Right lobe of liver (tissue), 6 donors: ENCODE results near the gene IARS1. TPM values are rescaled to one million over a fixed set of nuclear protein-coding genes. Genes with fewer than 3 reads are reported as not detected.
A peak's percentile ranks its signal among the peaks of the same experiment; 100 is the strongest.

Experiments used
- ATAC-seq, 4 donors: fragments of 200-7000 bp; cut with Tn5 transposase; one replicate each; pipeline ENCODE4 v1.9.1; 2020; ENCODE audit warnings: mild to moderate bottlenecking in 4 of 4, moderate library complexity in 4 of 4
- DNase-seq, 3 donors: peaks; one replicate each; pipeline ENCODE4 v3.0.0-alpha.2; 2020
- H3K27ac ChIP-seq, 3 donors: fragments of 200-600 bp; one replicate each; pipeline ENCODE4 v1.8.0; 2022
- H3K27me3 ChIP-seq, 2 donors: fragments of 200-600 bp; one replicate each; pipeline ENCODE4 v1.8.0; 2022
- H3K36me3 ChIP-seq, 4 donors: fragments of 200-600 bp; sonication (generic) in 1 of 4; one replicate each; pipeline versions ENCODE4 v1.5.1 to v1.8.0; 2017 to 2022; ENCODE audit warnings: control low read depth in 1 of 4
- H3K4me1 ChIP-seq, 4 donors: fragments of 200-600 bp; sonication (generic) in 1 of 4; one replicate each; pipeline versions ENCODE4 v1.5.1 to v1.8.0; 2017 to 2022; ENCODE audit warnings: control low read depth in 1 of 4
- H3K4me3 ChIP-seq, 3 donors: fragments of 200-600 bp; one replicate each; pipeline ENCODE4 v1.8.0; 2022
- H3K9me3 ChIP-seq, 4 donors: fragments of 200-600 bp; sonication (generic) in 1 of 4; one replicate each; pipeline versions ENCODE4 v1.5.1 to v1.8.0; 2017 to 2022; ENCODE audit warnings: control low read depth in 1 of 4
- POLR2A ChIP-seq: fragments of 450-650 bp; IDR thresholded peaks from one replicate; pipeline ENCODE4 v1.6.1; 2017; ENCODE audit warnings: antibody characterized with exemption, mild to moderate bottlenecking
- WGBS: methylation state at CpG from one replicate; pipeline ENCODE4 v1.1.6; 2018; ENCODE audit warnings: low coverage, low lambda C conversion rate; ENCODE audit not compliant: insufficient coverage; ENCODE audit errors: missing lambda C conversion rate; 5-methylcytosine and 5-hydroxymethylcytosine counted together
- intact Hi-C, 2 donors: fragments of 100-400 bp; cut with DNase I; formaldehyde crosslinking; loops; one replicate each; pipeline versions ENCODE4 v1.11.2 to v1.14.1; 2022
- total RNA-seq, 6 experiments: library from RNA; depleted of rRNA in 2 of 6; stranded (reverse); fragments of >200 nt in 2 of 6; fragmentation: NEBNext Ultra II Directional in 3 of 6; extraction: Animal tissue kit (Norgen Biotek cat#: 25700) in 3 of 6; gene quantifications; one replicate each; pipeline versions ENCODE4 v1.1.0 to v1.2.4, GENCODE V29; 2016 to 2023
- TF ChIP-seq, protein P1 (sequence below), 4 donors: fragments of 200-600 bp in 3 of 4; fragments of 450-650 bp in 1 of 4; IDR thresholded peaks; one replicate each; pipeline versions ENCODE4 v1.5.1 to v1.8.0; 2016 to 2022; ENCODE audit warnings: antibody characterized with exemption in 4 of 4, mild to moderate bottlenecking in 2 of 4
- donor health status: DM: no; HTN: yes; CAD: no.
- donor health status: DM: no; HTN: no; CAD: no.
- donor health status: DM: no; HTN: no; CAD: no.
- donor health status: DM: no; HTN: yes; CAD: no.
- donor health status: DM: no; HTN: yes; CAD: no.

The IARS1 gene
- total RNA-seq, 6 experiments from 2014 or later: 31.8 to 64.9 (median 40.6) TPM

DNA sequence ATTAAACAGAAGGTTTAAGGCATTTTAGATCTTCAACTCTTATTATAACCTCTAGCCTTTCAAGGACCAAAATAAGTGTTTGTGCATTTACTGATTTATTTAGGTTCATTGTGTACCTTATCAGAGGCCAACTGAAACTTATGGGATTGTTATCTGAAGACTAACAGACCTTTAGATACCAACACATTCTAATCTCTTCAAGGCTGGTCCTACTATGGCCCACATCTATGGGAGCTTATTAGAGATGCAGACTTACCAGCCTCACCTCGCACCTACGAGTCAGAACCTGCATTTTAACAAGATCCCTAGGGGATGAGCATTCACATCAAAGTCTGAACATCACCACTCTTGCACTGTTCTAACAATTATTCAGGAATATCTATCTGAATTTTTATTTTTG lies 1.9 kb downstream of the IARS1 start:
- intact Hi-C loops: no loop called here
- WGBS: 72% methylated on average over 2 of the region's 2 CpGs
- no peak for ATAC-seq

DNA sequence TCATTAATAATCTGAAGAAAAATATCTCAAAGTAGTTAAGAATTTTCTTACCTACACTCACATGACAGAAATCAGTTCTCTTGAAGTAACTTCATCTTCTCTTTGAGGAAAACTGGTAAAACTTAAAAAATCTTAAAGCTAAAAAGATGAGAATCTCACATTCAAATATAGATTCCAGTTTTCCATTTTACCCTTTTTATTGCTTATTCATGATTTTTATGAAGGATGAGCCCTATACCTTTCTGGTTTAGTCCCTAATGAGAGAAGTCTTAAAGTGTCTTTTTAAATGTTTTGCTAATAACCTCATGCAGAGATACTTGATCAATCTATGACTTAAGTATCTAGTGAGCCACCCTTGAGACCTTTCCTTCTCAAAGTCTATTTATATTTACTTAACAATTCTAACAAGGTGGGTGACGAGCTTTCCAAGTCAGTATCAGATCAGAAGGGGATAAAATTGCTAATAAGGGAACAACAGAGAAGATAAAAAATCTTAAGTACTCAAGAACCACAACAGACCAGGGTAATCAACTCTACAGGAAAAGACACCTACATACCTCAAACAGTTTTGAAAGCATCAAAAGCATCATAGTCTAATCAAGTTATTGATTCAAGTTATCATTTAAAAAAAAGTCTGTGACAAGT lies 2.6 kb downstream of the IARS1 start:
- WGBS: 75% methylated on average over 1 of the region's 1 CpG
- no peak for ATAC-seq

More for the DNA sequence above, 1.9 kb downstream of the IARS1 start:
- H3K27ac ChIP-seq: no peak overlapping the region
- TF ChIP-seq, protein P1, sequence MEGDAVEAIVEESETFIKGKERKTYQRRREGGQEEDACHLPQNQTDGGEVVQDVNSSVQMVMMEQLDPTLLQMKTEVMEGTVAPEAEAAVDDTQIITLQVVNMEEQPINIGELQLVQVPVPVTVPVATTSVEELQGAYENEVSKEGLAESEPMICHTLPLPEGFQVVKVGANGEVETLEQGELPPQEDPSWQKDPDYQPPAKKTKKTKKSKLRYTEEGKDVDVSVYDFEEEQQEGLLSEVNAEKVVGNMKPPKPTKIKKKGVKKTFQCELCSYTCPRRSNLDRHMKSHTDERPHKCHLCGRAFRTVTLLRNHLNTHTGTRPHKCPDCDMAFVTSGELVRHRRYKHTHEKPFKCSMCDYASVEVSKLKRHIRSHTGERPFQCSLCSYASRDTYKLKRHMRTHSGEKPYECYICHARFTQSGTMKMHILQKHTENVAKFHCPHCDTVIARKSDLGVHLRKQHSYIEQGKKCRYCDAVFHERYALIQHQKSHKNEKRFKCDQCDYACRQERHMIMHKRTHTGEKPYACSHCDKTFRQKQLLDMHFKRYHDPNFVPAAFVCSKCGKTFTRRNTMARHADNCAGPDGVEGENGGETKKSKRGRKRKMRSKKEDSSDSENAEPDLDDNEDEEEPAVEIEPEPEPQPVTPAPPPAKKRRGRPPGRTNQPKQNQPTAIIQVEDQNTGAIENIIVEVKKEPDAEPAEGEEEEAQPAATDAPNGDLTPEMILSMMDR (IDR thresholded peaks at IDR 0.05): no peak
- TF ChIP-seq POLR2A: no peak
- H3K9me3 ChIP-seq: no peaks in the 10 kb centered on the region
- no peak overlapping the region for H3K4me3 ChIP-seq
- peaks cover 0 to 18% (median 7%) of the 10 kb centered on the region in 4 donors for H3K4me1 ChIP-seq
- no peaks in the 10 kb centered on the region for H3K27me3 ChIP-seq
- H3K36me3 ChIP-seq: peaks cover 0 to 12% (median under 1%) of the 10 kb centered on the region in 4 donors
- no peak for DNase-seq

DNA sequence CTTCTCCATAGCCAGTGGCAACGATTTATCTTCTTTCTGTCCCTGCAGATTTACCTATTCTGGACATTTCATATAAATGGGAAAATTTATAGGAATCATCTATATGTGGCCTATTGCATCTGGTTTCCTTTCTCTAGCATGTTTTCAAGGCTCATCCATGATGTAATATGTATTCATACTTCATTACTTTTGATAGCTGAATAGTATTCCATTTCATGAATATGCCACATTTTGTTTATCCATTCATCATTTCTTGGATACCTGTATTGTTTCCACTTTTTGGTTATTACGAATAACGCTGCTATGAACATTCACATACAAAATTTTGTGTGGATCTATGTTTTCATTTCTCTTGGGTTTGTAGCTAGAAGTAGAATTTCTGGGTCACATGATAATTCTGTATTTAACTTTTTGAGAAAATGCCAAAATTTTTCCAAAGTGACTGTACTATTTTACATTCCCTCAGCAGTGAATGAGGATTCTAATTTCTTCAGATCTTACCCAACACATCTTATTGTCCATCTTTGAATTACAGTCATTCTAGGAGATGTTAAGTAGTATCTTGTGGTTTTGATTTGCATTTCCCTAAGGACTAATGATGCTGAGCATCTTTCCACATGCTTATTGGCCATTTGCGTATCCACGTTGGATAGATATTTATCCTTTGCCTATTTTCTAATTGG lies 3.6 kb downstream of the IARS1 start:
- WGBS: 77% methylated on average over 5 of the region's 5 CpGs
- Histone ChIP-seq H3K4me3 (no peak overlapping the region), H3K36me3 (peaks cover 0 to 29% (median 11%) of the 10 kb centered on the region in 4 donors), H3K9me3 (no peaks in the 10 kb centered on the region), H3K27me3 (no peaks in the 10 kb centered on the region), H3K4me1 (peaks cover 0 to 17% (median 7%) of the 10 kb centered on the region in 4 donors), H3K27ac (no peak overlapping the region)
- ATAC-seq (no peak), DNase-seq (no peak)
- intact Hi-C loops: no loop called here
- TF ChIP-seq, protein P1 (IDR thresholded peaks at IDR 0.05): no peak
- TF ChIP-seq POLR2A: no peak

More for the DNA sequence above, 2.6 kb downstream of the IARS1 start:
- intact Hi-C loops: no loop called here
- H3K4me3 ChIP-seq: no peak overlapping the region
- no peaks in the 10 kb centered on the region for H3K27me3 ChIP-seq
- H3K4me1 ChIP-seq: peaks cover 0 to 18% (median 7%) of the 10 kb centered on the region in 4 donors
- peaks cover 0 to 19% (median 4%) of the 10 kb centered on the region in 4 donors for H3K36me3 ChIP-seq
- TF ChIP-seq POLR2A: no peak
- TF ChIP-seq, protein P1 (IDR thresholded peaks at IDR 0.05): no peak
- no peaks in the 10 kb centered on the region for H3K9me3 ChIP-seq
- no peak overlapping the region for H3K27ac ChIP-seq
- no peak for DNase-seq

DNA sequence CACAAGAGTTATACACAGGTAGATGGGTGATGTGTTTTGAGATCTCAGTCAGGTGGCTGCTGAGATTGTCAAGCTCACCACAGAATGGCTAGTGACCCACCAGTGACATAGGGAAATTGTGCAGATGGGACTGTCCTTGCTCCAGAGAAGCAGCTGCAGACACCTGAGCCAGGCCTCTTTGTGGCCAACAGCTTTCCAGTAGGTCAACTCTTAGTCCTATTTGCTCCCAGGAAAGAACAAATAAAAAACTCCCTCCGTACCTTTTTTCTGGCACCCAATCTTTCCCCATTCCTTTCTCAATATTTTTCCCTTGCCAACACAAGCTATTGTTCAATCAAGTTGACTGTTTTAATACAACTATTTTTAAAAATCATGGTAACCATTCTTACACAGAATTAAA lies 14.2 kb downstream of the IARS1 start:
- DNase-seq (no peak), ATAC-seq (peak; percentile 65 to 86 (median 70))
- 33% methylated on average over 1 of the region's 1 CpG for WGBS
- no peak for TF ChIP-seq POLR2A
- TF ChIP-seq, protein P1 (IDR thresholded peaks at IDR 0.05): no peak
- intact Hi-C loops: no loop called here
- no peaks in the 10 kb centered on the region for H3K9me3 ChIP-seq
- H3K4me3 ChIP-seq: no peak overlapping the region
- H3K27me3 ChIP-seq: no peaks in the 10 kb centered on the region
- H3K4me1 ChIP-seq: no peaks in the 10 kb centered on the region
- H3K27ac ChIP-seq: no peak overlapping the region
- peaks cover 0 to 91% (median 37%) of the 10 kb centered on the region in 4 donors for H3K36me3 ChIP-seq
